NCI-H1436 treated with DMSO at 0.1 percent for 48 hours (cell line): ENCODE results near the gene DHRSX.
"Not testable (repeated sequence)": the region's sequence is repeated elsewhere in the genome, so short reads cannot be mapped to it uniquely, and the experiment has no call there.

Experiments
- DNase-seq: peaks from one replicate; lab custom pipeline; 2025; lab: John Stamatoyannopoulos, UW

The DHRSX gene

GRCh38 chrX:2261831-2262667, 238.7 kb downstream of the DHRSX start:
- no peak for DNase-seq

GRCh38 chrX:2252331-2253065, 248.3 kb downstream of the DHRSX start:
- DNase-seq = no peak

GRCh38 chrX:2251211-2251610, 249.6 kb downstream of the DHRSX start:
- DNase-seq = no peak

- DNase-seq = no peak
Observed at GRCh38 chrX:2243913-2244460, 256.8 kb downstream of the DHRSX start.

- DNase-seq = no peak
Observed at GRCh38 chrX:2242980-2243379, 257.8 kb downstream of the DHRSX start.

GRCh38 chrX:2242326-2242725, 258.4 kb downstream of the DHRSX start:
- DNase-seq = no peak

GRCh38 chrX:2241496-2241895, 259.3 kb downstream of the DHRSX start:
- not testable (repeated sequence) for DNase-seq

GRCh38 chrX:2240761-2241160, 260.0 kb downstream of the DHRSX start:
- DNase-seq = not testable (repeated sequence)

- no peak for DNase-seq
Observed at GRCh38 chrX:2237976-2238375, 262.8 kb downstream of the DHRSX start.

- DNase-seq = no peak
Observed at GRCh38 chrX:2231570-2232192, 269.1 kb downstream of the DHRSX start.

GRCh38 chrX:2230457-2230856, 270.3 kb downstream of the DHRSX start:
- no peak for DNase-seq

GRCh38 chrX:2228536-2228935, 272.2 kb downstream of the DHRSX start:
- DNase-seq = no peak

- DNase-seq = no peak
Observed at GRCh38 chrX:2226906-2227656, 273.7 kb downstream of the DHRSX start.

GRCh38 chrX:2226182-2226581, 274.6 kb downstream of the DHRSX start:
- DNase-seq = no peak

GRCh38 chrX:2224597-2225235, 276.1 kb downstream of the DHRSX start:
- no peak for DNase-seq

- no peak for DNase-seq
Observed at GRCh38 chrX:2224161-2224560, 276.6 kb downstream of the DHRSX start.

GRCh38 chrX:2220829-2221567, 279.8 kb downstream of the DHRSX start:
- no peak for DNase-seq

GRCh38 chrX:2220296-2220695, 280.5 kb downstream of the DHRSX start:
- DNase-seq = no peak

- DNase-seq = not testable (repeated sequence)
Observed at GRCh38 chrX:2214138-2214823, 286.5 kb downstream of the DHRSX start.

GRCh38 chrX:2211667-2212066, 289.1 kb downstream of the DHRSX start:
- DNase-seq = not testable (repeated sequence)
